Loucy (cell line): ENCODE data around the gene SLC5A11.

Experiments
- H2AFZ ChIP-seq: fragments of 200-600 bp; sonication (generic); 2 replicates; pipeline ENCODE4 v1.6.0; 2016; ENCODE audit warnings: antibody characterized with exemption, mild to moderate bottlenecking, low read length, moderate library complexity
- H3F3A ChIP-seq: fragments of 200-600 bp; 2 replicates; pipeline ENCODE4 v1.6.0; 2016; ENCODE audit warnings: antibody characterized with exemption, low read depth, mild to moderate bottlenecking
- H3K27me3 ChIP-seq: fragments of 200-600 bp; sonication (generic); 2 replicates; pipeline ENCODE4 v1.6.1; 2014; ENCODE audit warnings: low read length, mild to moderate bottlenecking; ENCODE audit not compliant: insufficient read depth, poor library complexity, severe bottlenecking
- H3K36me3 ChIP-seq: fragments of 200-600 bp; sonication (generic); 2 replicates; pipeline ENCODE4 v1.6.1; 2016; ENCODE audit warnings: low read length; ENCODE audit not compliant: insufficient read depth
- H3K4me1 ChIP-seq: fragments of 200-600 bp; sonication (generic); 2 replicates; pipeline ENCODE4 v1.5.1; 2014; ENCODE audit warnings: low read length, mild to moderate bottlenecking; ENCODE audit not compliant: insufficient read depth, poor library complexity, severe bottlenecking
- H3K4me2 ChIP-seq: fragments of 200-600 bp; sonication (generic); 2 replicates; pipeline ENCODE4 v1.6.0; 2014; ENCODE audit warnings: antibody characterized with exemption, low read length, low read depth, mild to moderate bottlenecking; ENCODE audit not compliant: poor library complexity, severe bottlenecking
- H3K4me3 ChIP-seq: fragments of 200-600 bp; sonication (generic); 2 replicates; pipeline ENCODE4 v1.5.1; 2014; ENCODE audit warnings: low read length, mild to moderate bottlenecking, mixed read lengths; ENCODE audit not compliant: poor library complexity, severe bottlenecking
- H3K79me2 ChIP-seq: fragments of 200-600 bp; sonication (generic); 2 replicates; pipeline ENCODE4 v1.6.1; 2014; ENCODE audit warnings: low read length; ENCODE audit not compliant: insufficient read depth
- H3K9ac ChIP-seq: fragments of 200-600 bp; sonication (generic); 2 replicates; pipeline ENCODE4 v1.6.0; 2014; ENCODE audit warnings: mild to moderate bottlenecking, low read depth, low read length, moderate library complexity; ENCODE audit not compliant: poor library complexity, severe bottlenecking
- H3K9me2 ChIP-seq: fragments of 200-600 bp; sonication (generic); replicated peaks from 2 replicates; pipeline ENCODE4 v1.6.1; 2016; ENCODE audit warnings: low read depth, low read length, mixed read lengths
- H3K9me3 ChIP-seq: fragments of 200-600 bp; sonication (generic); 2 replicates; pipeline ENCODE4 v1.6.1; 2014; ENCODE audit warnings: mild to moderate bottlenecking, antibody characterized with exemption, low read length, low read depth; ENCODE audit not compliant: insufficient read depth
- H4K20me1 ChIP-seq: fragments of 200-600 bp; sonication (generic); 2 replicates; pipeline ENCODE4 v1.6.0; 2014; ENCODE audit warnings: antibody characterized with exemption, low read length, mild to moderate bottlenecking; ENCODE audit not compliant: insufficient read depth, poor library complexity, severe bottlenecking
- EZH2phosphoT487 ChIP-seq: fragments of 200-600 bp; IDR thresholded peaks from 2 replicates; pipeline ENCODE4 v1.6.1; 2018; ENCODE audit warnings: antibody characterized with exemption, mild to moderate bottlenecking, moderate library complexity, borderline replicate concordance
- TF ChIP-seq, protein P1 (sequence below): fragments of 200-600 bp; sonication (generic); conservative IDR thresholded peaks from 2 replicates; pipeline ENCODE4 v1.5.1; 2014; ENCODE audit warnings: mild to moderate bottlenecking, antibody characterized with exemption, low read length

The SLC5A11 gene

GRCh38 chr16:24879684-24880083 is 33.9 kb downstream of the SLC5A11 start:
- TF ChIP-seq, protein P1, sequence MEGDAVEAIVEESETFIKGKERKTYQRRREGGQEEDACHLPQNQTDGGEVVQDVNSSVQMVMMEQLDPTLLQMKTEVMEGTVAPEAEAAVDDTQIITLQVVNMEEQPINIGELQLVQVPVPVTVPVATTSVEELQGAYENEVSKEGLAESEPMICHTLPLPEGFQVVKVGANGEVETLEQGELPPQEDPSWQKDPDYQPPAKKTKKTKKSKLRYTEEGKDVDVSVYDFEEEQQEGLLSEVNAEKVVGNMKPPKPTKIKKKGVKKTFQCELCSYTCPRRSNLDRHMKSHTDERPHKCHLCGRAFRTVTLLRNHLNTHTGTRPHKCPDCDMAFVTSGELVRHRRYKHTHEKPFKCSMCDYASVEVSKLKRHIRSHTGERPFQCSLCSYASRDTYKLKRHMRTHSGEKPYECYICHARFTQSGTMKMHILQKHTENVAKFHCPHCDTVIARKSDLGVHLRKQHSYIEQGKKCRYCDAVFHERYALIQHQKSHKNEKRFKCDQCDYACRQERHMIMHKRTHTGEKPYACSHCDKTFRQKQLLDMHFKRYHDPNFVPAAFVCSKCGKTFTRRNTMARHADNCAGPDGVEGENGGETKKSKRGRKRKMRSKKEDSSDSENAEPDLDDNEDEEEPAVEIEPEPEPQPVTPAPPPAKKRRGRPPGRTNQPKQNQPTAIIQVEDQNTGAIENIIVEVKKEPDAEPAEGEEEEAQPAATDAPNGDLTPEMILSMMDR: no peak
- no peak for TF ChIP-seq EZH2phosphoT487
- Histone ChIP-seq H3K4me1 (no peaks in the 10 kb centered on the region), H3K9me3 (no peaks in the 10 kb centered on the region; the same call in 1 of the 2 replicates), H3K9ac (no peak overlapping the region), H3F3A (no peaks in the 10 kb centered on the region), H3K79me2 (no peaks in the 10 kb centered on the region), H3K36me3 (no peaks in the 10 kb centered on the region), H3K27me3 (no peaks in the 10 kb centered on the region), H3K4me3 (no peak overlapping the region), H3K4me2 (no peak overlapping the region), H2AFZ (no peak overlapping the region), H4K20me1 (no peaks in the 10 kb centered on the region), H3K9me2 (no peaks in the 10 kb centered on the region)

GRCh38 chr16:24883714-24884151 is 38.0 kb downstream of the SLC5A11 start:
- H3K4me1 ChIP-seq: no peaks in the 10 kb centered on the region
- H4K20me1 ChIP-seq: no peaks in the 10 kb centered on the region
- H3K9me2 ChIP-seq: no peaks in the 10 kb centered on the region
- no peak overlapping the region for H2AFZ ChIP-seq
- no peaks in the 10 kb centered on the region for H3K36me3 ChIP-seq
- no peak overlapping the region for H3K4me2 ChIP-seq
- no peaks in the 10 kb centered on the region for H3K27me3 ChIP-seq
- no peak overlapping the region for H3K4me3 ChIP-seq
- no peak overlapping the region for H3K9ac ChIP-seq
- TF ChIP-seq, protein P1: no peak
- TF ChIP-seq EZH2phosphoT487: no peak
- no peaks in the 10 kb centered on the region; the same call in 1 of the 2 replicates for H3K9me3 ChIP-seq
- no peaks in the 10 kb centered on the region for H3K79me2 ChIP-seq
- H3F3A ChIP-seq: no peaks in the 10 kb centered on the region

GRCh38 chr16:24887472-24887871 is 41.7 kb downstream of the SLC5A11 start:
- Histone ChIP-seq H3K4me3 (no peak overlapping the region), H3K4me2 (no peak overlapping the region), H3K9me3 (no peaks in the 10 kb centered on the region), H3K4me1 (no peaks in the 10 kb centered on the region), H3F3A (no peaks in the 10 kb centered on the region), H3K79me2 (no peaks in the 10 kb centered on the region), H4K20me1 (no peaks in the 10 kb centered on the region), H3K36me3 (no peaks in the 10 kb centered on the region), H3K9me2 (no peaks in the 10 kb centered on the region), H3K27me3 (no peaks in the 10 kb centered on the region), H3K9ac (no peak overlapping the region), H2AFZ (no peak overlapping the region)
- TF ChIP-seq EZH2phosphoT487: no peak
- TF ChIP-seq, protein P1: no peak
